ENCODE data around the gene TIMM50. TPM values are rescaled to one million over a fixed set of nuclear protein-coding genes. Genes with fewer than 3 reads are reported as not detected.

Gene TIMM50
- total and polyA plus RNA-seq, 2 of the 8 experiments (the other 6 are each of a cell fraction or from before 2014, with no cell fraction given) = 155 to 187 TPM

DNA sequence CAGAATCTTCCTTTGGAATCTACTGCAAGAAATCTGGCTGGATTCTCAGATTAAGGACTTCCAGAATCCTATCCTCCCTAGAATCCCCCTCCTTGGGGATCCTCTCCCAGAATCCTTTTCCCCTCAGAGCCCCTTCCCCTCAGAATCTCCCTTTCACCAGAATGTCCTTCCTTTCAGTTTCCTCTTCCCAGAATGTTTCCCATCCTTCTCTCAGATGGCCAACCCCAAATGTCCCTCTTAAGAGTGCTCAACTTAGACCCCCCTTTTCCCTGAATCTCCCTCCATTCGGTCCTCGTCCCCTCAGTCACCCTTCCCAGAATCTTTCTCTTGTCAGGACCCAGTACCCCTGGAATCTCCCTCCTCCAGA is 44.3 kb upstream of the TIMM50 start:
- peak overlapping the region; percentile 66; the same call in 1 of the 2 replicates for H3K18ac ChIP-seq (ENCODE audit: extremely low read depth, low read length)
- no peak overlapping the region for H3K14ac ChIP-seq (ENCODE audit: insufficient read length)
- H3K23ac ChIP-seq (ENCODE audit: insufficient read length) = no peak overlapping the region
- ChIA-PET POLR2A (ENCODE audit: partially characterized antibody) (interaction anchor here (0.5 to 47.8 kb wide), 34 partner anchors 10 to 397 kb away, joined by 3 to 1154 read pairs (median 7); partner anchors contain the start of genes DLL3, DYRK1B, EID2B and IFNL1), CTCF (ENCODE audit: partially characterized antibody) (interaction anchor here (0.8 to 1.6 kb wide), 8 partner anchors 8 to 39 kb away, joined by 3 to 11 read pairs (median 5); partner anchors contain the start of genes PLEKHG2 and SUPT5H)
- H3K4me2 ChIP-seq (ENCODE audit: insufficient read depth in 1 of 2, low read depth in 2 of 2, low read length in 2 of 2) = peak overlapping the region; percentile 82 to 87
- H3K27me3 ChIP-seq (replicated peaks in 1 of 4; ENCODE audit: control insufficient read depth in 3 of 4, extremely low read depth in 1 of 4, insufficient read depth in 3 of 4, low read length in 3 of 4) = no peaks in the 10 kb centered on the region; a peak in 1 of 7 replicates
- peak overlapping the region; percentile 60 to 92 (median 72) for H3K9ac ChIP-seq (replicated peaks in 1 of 4; ENCODE audit: extremely low read depth in 1 of 4, low read depth in 3 of 4, low read length in 3 of 4)
- H3K79me2 ChIP-seq (ENCODE audit: control insufficient read depth in 1 of 2, insufficient read depth in 2 of 2, low read length in 2 of 2) = peaks cover 7 to 20% of the 10 kb centered on the region in 2 experiments; a peak in 3 of 4 replicates
- FAIRE-seq (no peak), DNase-seq (ENCODE audit: low read depth in 1 of 2, low spot score in 2 of 2) (no peak)
- no peak overlapping the region for H4K8ac ChIP-seq (ENCODE audit: extremely low read depth, insufficient read depth, low read length)
- WGBS, 2 experiments (ENCODE audit: extremely low coverage in 1 of 2, insufficient coverage in 1 of 2, insufficient read length in 1 of 2, insufficient replicate concordance in 2 of 2, low coverage in 1 of 2, low lambda C conversion rate in 2 of 2, missing lambda C conversion rate in 1 of 2) = 0% methylated on average over 1 of the region's 2 CpGs; no CpG with 5 or more reads in 1 of the 2 experiments
- no peak overlapping the region for H2BK120ac ChIP-seq (replicated peaks; ENCODE audit: low read depth, low read length)
- no peak overlapping the region for H2BK12ac ChIP-seq (ENCODE audit: low read depth, low read length)
- peaks cover 0 to 5% (median 0%) of the 10 kb centered on the region in 4 experiments; a peak in 3 of 7 replicates for H3K4me1 ChIP-seq (replicated peaks in 1 of 4; ENCODE audit: control insufficient read depth in 3 of 4, insufficient read depth in 4 of 4, low read length in 3 of 4)
- H2BK5ac ChIP-seq (ENCODE audit: low read depth, low read length) = peak overlapping the region; percentile 75; the same call in 1 of the 2 replicates
- H3K23me2 ChIP-seq (ENCODE audit: low read depth, low read length) = peaks cover 8% of the 10 kb centered on the region; the same call in 1 of the 2 replicates
- H3K56ac ChIP-seq (replicated peaks; ENCODE audit: insufficient read length, low read depth, low read length) = peak overlapping the region; percentile 84
- H4K5ac ChIP-seq (ENCODE audit: insufficient read length, low read depth, low read length) = no peak overlapping the region
- no peak overlapping the region for H2BK15ac ChIP-seq (ENCODE audit: low read length)
- no peaks in the 10 kb centered on the region for H3K9me3 ChIP-seq (ENCODE audit: insufficient read depth in 2 of 2, low read depth in 1 of 2, low read length in 1 of 2)
- 0 out of 2 replicates have a peak overlapping the region, but pooled peaks have one; percentile 75 for H2AK5ac ChIP-seq (ENCODE audit: low read depth, low read length)
- peak overlapping the region; percentile 69; the same call in 1 of the 2 replicates for H3K27ac ChIP-seq (ENCODE audit: low read depth, low read length)
- H2BK20ac ChIP-seq (ENCODE audit: low read length) = no peak overlapping the region
- H4K20me1 ChIP-seq (replicated peaks in 1 of 2; ENCODE audit: control insufficient read depth in 1 of 2, insufficient read depth in 2 of 2, low read length in 2 of 2) = peaks cover 2 to 18% of the 10 kb centered on the region in 2 experiments
- no peak overlapping the region for H2AFZ ChIP-seq (ENCODE audit: low read length)
- peaks cover 20 to 30% (median 23%) of the 10 kb centered on the region in 4 experiments for H3K36me3 ChIP-seq (ENCODE audit: control insufficient read depth in 2 of 4, insufficient read depth in 4 of 4, low read length in 3 of 4)
- no peak overlapping the region for H4K91ac ChIP-seq (replicated peaks; ENCODE audit: insufficient read length, low read length)
- no peak overlapping the region for H3K4ac ChIP-seq (replicated peaks; ENCODE audit: insufficient read length, low read depth, low read length)
- H3K79me1 ChIP-seq (ENCODE audit: low read depth, low read length) = peaks cover 8% of the 10 kb centered on the region
- H3K4me3 ChIP-seq (ENCODE audit: extremely low read depth in 1 of 4, insufficient read depth in 2 of 4, low read depth in 3 of 4, low read length in 4 of 4) = peak overlapping the region; percentile 97 to 99 (median 98)
- TF ChIP-seq, protein P1, sequence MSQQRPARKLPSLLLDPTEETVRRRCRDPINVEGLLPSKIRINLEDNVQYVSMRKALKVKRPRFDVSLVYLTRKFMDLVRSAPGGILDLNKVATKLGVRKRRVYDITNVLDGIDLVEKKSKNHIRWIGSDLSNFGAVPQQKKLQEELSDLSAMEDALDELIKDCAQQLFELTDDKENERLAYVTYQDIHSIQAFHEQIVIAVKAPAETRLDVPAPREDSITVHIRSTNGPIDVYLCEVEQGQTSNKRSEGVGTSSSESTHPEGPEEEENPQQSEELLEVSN (IDR thresholded peaks at IDR 0.05) = no peak
- TF ChIP-seq EZH2 (IDR thresholded peaks at IDR 0.05; ENCODE audit: low read depth, low read length, severe bottlenecking) (no peak), HDAC2 (IDR thresholded peaks at IDR 0.05; ENCODE audit: borderline replicate concordance in 1 of 2, low read depth in 2 of 2, low read length in 2 of 2) (no peak), CREB1 (IDR thresholded peaks at IDR 0.05) (no peak), RAD21 (IDR thresholded peaks at IDR 0.05 in 1 of 2, conservative IDR thresholded peaks at IDR 0.05 in 1 of 2; ENCODE audit: low read depth in 2 of 2, low read length in 2 of 2) (no peak), TEAD4 (IDR thresholded peaks at IDR 0.05; ENCODE audit: low read depth, low read length) (no peak)

Data from H1 (cell line).